HEK293 (cell line): Measurements from ENCODE around the gene C3orf80.

Experiments used
- CTCF ChIA-PET: fragments of 350-600 bp; formaldehyde crosslinking; extraction: SDS; loops from one replicate; lab custom pipeline; 2021; ENCODE audit warnings: antibody characterized with exemption; lab: Yijun Ruan, JAX
- POLR2A ChIA-PET: fragments of 300-600 bp; formaldehyde crosslinking; extraction: SDS; loops from one replicate; lab custom pipeline; 2020; ENCODE audit warnings: antibody characterized with exemption, inconsistent platforms; lab: Yijun Ruan, JAX
- H3K27ac ChIP-seq: fragments of 200-500 bp; sonication (Bioruptor generic); 2 replicates; pipeline ENCODE4 v1.5.1; 2014; ENCODE audit warnings: low read depth, low read length, control low read depth, inconsistent platforms; ENCODE audit errors: extremely low read depth
- H3K36me3 ChIP-seq, 2 experiments: fragments of 200-500 bp in 1 of 2; sonication (Bioruptor generic) in 1 of 2; 1 replicate in 1 of 2; 2 replicates in 1 of 2; pipeline ENCODE4 v1.5.1; 2014 to 2017; ENCODE audit warnings: inconsistent platforms in 2 of 2, low read length in 2 of 2; ENCODE audit not compliant: control insufficient read depth in 2 of 2, insufficient read depth in 1 of 2
- H3K4me1 ChIP-seq: fragments of 200-500 bp; sonication (Bioruptor generic); 2 replicates; pipeline ENCODE4 v1.5.1; 2014; ENCODE audit warnings: mild to moderate bottlenecking, low read length, inconsistent platforms; ENCODE audit not compliant: control insufficient read depth, insufficient read depth
- H3K4me3 ChIP-seq: 2 replicates; pipeline ENCODE4 v1.5.1; 2011; ENCODE audit warnings: low read depth, mild to moderate bottlenecking, control low read depth, low read length, moderate library complexity
- H3K9me3 ChIP-seq: fragments of 200-500 bp; sonication (Bioruptor generic); 2 replicates; pipeline ENCODE4 v1.5.1; 2014; ENCODE audit warnings: low read depth, low read length, inconsistent platforms; ENCODE audit not compliant: control insufficient read depth, insufficient read depth
- EGR2 ChIP-seq: fragments of 450-650 bp; formaldehyde crosslinking; IDR thresholded peaks from 2 replicates; pipeline ENCODE4 v1.5.1; 2016; ENCODE audit warnings: low read depth, missing biosample characterization, missing genetic modification characterization
- INSM2 ChIP-seq: fragments of 450-650 bp; formaldehyde crosslinking; IDR thresholded peaks from 2 replicates; pipeline ENCODE4 v1.5.1; 2016; ENCODE audit warnings: missing biosample characterization, missing genetic modification characterization
- KLF1 ChIP-seq: fragments of 450-650 bp; formaldehyde crosslinking; IDR thresholded peaks from 2 replicates; pipeline ENCODE4 v1.5.1; 2016; ENCODE audit warnings: missing biosample characterization, missing genetic modification characterization
- KLF8 ChIP-seq: fragments of 450-650 bp; formaldehyde crosslinking; IDR thresholded peaks from 2 replicates; pipeline ENCODE4 v1.5.1; 2016; ENCODE audit warnings: missing biosample characterization, missing genetic modification characterization
- KLF9 ChIP-seq: fragments of 450-650 bp; formaldehyde crosslinking; IDR thresholded peaks from 2 replicates; pipeline ENCODE4 v1.5.1; 2016; ENCODE audit warnings: missing biosample characterization, missing genetic modification characterization, low read depth
- PRDM10 ChIP-seq: fragments of 450-650 bp; formaldehyde crosslinking; IDR thresholded peaks from 2 replicates; pipeline ENCODE4 v1.5.1; 2016; ENCODE audit warnings: missing biosample characterization, missing genetic modification characterization
- SCRT2 ChIP-seq: fragments of 450-650 bp; formaldehyde crosslinking; IDR thresholded peaks from 2 replicates; pipeline ENCODE4 v1.5.1; 2016; ENCODE audit warnings: missing biosample characterization, missing genetic modification characterization
- ZBTB26 ChIP-seq: fragments of 450-650 bp; formaldehyde crosslinking; optimal IDR thresholded peaks from 2 replicates; pipeline ENCODE3; 2016; ENCODE audit warnings: missing biosample characterization, mild to moderate bottlenecking, missing genetic modification characterization
- ZBTB48 ChIP-seq: fragments of 450-650 bp; formaldehyde crosslinking; IDR thresholded peaks from 2 replicates; pipeline ENCODE4 v1.5.1; 2016; ENCODE audit warnings: missing biosample characterization, missing genetic modification characterization
- ZBTB7A ChIP-seq: fragments of 450-650 bp; formaldehyde crosslinking; IDR thresholded peaks from 2 replicates; pipeline ENCODE4 v1.5.1; 2016; ENCODE audit warnings: low read depth, missing biosample characterization, missing genetic modification characterization
- ZNF169 ChIP-seq: fragments of 450-650 bp; formaldehyde crosslinking; IDR thresholded peaks from 2 replicates; pipeline ENCODE4 v1.5.1; 2016; ENCODE audit warnings: missing biosample characterization, missing genetic modification characterization
- ZNF202 ChIP-seq: fragments of 450-650 bp; formaldehyde crosslinking; IDR thresholded peaks from 2 replicates; pipeline ENCODE4 v1.5.1; 2016; ENCODE audit warnings: missing biosample characterization, missing genetic modification characterization, borderline replicate concordance
- ZNF214 ChIP-seq: fragments of 450-650 bp; formaldehyde crosslinking; IDR thresholded peaks from 2 replicates; pipeline ENCODE4 v1.5.1; 2017; ENCODE audit warnings: missing biosample characterization, mild to moderate bottlenecking, missing genetic modification characterization, borderline replicate concordance
- ZNF239 ChIP-seq: fragments of 450-650 bp; formaldehyde crosslinking; IDR thresholded peaks from 2 replicates; pipeline ENCODE4 v1.5.1; 2016; ENCODE audit warnings: missing biosample characterization, missing genetic modification characterization
- ZNF274 ChIP-seq, 2 experiments: fragments of 200-500 bp in 1 of 2; fragments of 450-650 bp in 1 of 2; sonication (Bioruptor generic) in 1 of 2; formaldehyde crosslinking in 1 of 2; IDR thresholded peaks; 2 replicates each; pipeline versions ENCODE4 v1.5.1 to v1.6.1; 2014 to 2016; ENCODE audit warnings: borderline replicate concordance in 1 of 2, inconsistent platforms in 1 of 2, low read length in 1 of 2, missing biosample characterization in 1 of 2, missing genetic modification characterization in 1 of 2
- ZNF311 ChIP-seq: fragments of 450-650 bp; formaldehyde crosslinking; IDR thresholded peaks from 2 replicates; pipeline ENCODE4 v1.5.1; 2017; ENCODE audit warnings: missing biosample characterization, missing genetic modification characterization, borderline replicate concordance
- ZNF548 ChIP-seq: fragments of 450-650 bp; formaldehyde crosslinking; IDR thresholded peaks from 2 replicates; pipeline ENCODE4 v1.5.1; 2016; ENCODE audit warnings: missing biosample characterization, missing genetic modification characterization
- ZNF610 ChIP-seq: fragments of 450-650 bp; formaldehyde crosslinking; IDR thresholded peaks from 2 replicates; pipeline ENCODE4 v1.5.1; 2016; ENCODE audit warnings: missing biosample characterization, missing genetic modification characterization, borderline replicate concordance
- TF ChIP-seq, protein P1 (sequence below): fragments of 450-650 bp; formaldehyde crosslinking; conservative IDR thresholded peaks from 2 replicates; pipeline ENCODE4 v1.5.1; 2016; ENCODE audit warnings: low read depth, missing biosample characterization, missing genetic modification characterization
- TF ChIP-seq, protein P2 (sequence below): fragments of 450-650 bp; formaldehyde crosslinking; IDR thresholded peaks from 2 replicates; pipeline ENCODE4 v1.5.1; 2016; ENCODE audit warnings: missing biosample characterization, missing genetic modification characterization
- TF ChIP-seq, protein P3 (sequence below): fragments of 450-650 bp; IDR thresholded peaks from 2 replicates; pipeline ENCODE4 v1.5.1; 2018; ENCODE audit warnings: missing biosample characterization, missing genetic modification characterization

C3orf80 gene

GRCh38 chr3:160193644-160194192 lies 31.5 kb upstream of the C3orf80 start:
- TF ChIP-seq KLF9 (tag by site-specific recombination), result no peak
- no peak for TF ChIP-seq ZNF610
- no peak for TF ChIP-seq ZBTB48 (tag by site-specific recombination)
- no peak for TF ChIP-seq ZNF202
- no peak for TF ChIP-seq ZNF239 (tag by site-specific recombination)
- TF ChIP-seq, protein P1, sequence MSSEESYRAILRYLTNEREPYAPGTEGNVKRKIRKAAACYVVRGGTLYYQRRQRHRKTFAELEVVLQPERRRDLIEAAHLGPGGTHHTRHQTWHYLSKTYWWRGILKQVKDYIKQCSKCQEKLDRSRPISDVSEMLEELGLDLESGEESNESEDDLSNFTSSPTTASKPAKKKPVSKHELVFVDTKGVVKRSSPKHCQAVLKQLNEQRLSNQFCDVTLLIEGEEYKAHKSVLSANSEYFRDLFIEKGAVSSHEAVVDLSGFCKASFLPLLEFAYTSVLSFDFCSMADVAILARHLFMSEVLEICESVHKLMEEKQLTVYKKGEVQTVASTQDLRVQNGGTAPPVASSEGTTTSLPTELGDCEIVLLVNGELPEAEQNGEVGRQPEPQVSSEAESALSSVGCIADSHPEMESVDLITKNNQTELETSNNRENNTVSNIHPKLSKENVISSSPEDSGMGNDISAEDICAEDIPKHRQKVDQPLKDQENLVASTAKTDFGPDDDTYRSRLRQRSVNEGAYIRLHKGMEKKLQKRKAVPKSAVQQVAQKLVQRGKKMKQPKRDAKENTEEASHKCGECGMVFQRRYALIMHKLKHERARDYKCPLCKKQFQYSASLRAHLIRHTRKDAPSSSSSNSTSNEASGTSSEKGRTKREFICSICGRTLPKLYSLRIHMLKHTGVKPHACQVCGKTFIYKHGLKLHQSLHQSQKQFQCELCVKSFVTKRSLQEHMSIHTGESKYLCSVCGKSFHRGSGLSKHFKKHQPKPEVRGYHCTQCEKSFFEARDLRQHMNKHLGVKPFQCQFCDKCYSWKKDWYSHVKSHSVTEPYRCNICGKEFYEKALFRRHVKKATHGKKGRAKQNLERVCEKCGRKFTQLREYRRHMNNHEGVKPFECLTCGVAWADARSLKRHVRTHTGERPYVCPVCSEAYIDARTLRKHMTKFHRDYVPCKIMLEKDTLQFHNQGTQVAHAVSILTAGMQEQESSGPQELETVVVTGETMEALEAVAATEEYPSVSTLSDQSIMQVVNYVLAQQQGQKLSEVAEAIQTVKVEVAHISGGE (tag by site-specific recombination), result no peak
- H3K4me3 ChIP-seq, result no peak overlapping the region
- POLR2A ChIA-PET, result no interaction called here
- H3K9me3 ChIP-seq, result no peaks in the 10 kb centered on the region
- no peaks in the 10 kb centered on the region for H3K36me3 ChIP-seq
- CTCF ChIA-PET, result interaction anchor here (1.0 kb wide), 1 partner anchor 55 kb away, joined by 7 read pairs; no protein-coding TSS in a partner anchor
- no peaks in the 10 kb centered on the region for H3K4me1 ChIP-seq
- no peak overlapping the region for H3K27ac ChIP-seq

- no peak for TF ChIP-seq ZBTB7A (tag by site-specific recombination)
- TF ChIP-seq ZNF548, result no peak
- TF ChIP-seq KLF1 (tag by site-specific recombination), result no peak
- no peak for TF ChIP-seq PRDM10 (tag by site-specific recombination)
- TF ChIP-seq ZBTB26, result no peak
- no peak for TF ChIP-seq SCRT2 (tag by site-specific recombination)
- TF ChIP-seq, protein P2, sequence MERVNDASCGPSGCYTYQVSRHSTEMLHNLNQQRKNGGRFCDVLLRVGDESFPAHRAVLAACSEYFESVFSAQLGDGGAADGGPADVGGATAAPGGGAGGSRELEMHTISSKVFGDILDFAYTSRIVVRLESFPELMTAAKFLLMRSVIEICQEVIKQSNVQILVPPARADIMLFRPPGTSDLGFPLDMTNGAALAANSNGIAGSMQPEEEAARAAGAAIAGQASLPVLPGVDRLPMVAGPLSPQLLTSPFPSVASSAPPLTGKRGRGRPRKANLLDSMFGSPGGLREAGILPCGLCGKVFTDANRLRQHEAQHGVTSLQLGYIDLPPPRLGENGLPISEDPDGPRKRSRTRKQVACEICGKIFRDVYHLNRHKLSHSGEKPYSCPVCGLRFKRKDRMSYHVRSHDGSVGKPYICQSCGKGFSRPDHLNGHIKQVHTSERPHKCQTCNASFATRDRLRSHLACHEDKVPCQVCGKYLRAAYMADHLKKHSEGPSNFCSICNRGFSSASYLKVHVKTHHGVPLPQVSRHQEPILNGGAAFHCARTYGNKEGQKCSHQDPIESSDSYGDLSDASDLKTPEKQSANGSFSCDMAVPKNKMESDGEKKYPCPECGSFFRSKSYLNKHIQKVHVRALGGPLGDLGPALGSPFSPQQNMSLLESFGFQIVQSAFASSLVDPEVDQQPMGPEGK (tag by site-specific recombination), result no peak
- no peak for TF ChIP-seq INSM2 (tag by site-specific recombination)
- no peak for TF ChIP-seq ZNF169 (tag by site-specific recombination)
- TF ChIP-seq, protein P3, sequence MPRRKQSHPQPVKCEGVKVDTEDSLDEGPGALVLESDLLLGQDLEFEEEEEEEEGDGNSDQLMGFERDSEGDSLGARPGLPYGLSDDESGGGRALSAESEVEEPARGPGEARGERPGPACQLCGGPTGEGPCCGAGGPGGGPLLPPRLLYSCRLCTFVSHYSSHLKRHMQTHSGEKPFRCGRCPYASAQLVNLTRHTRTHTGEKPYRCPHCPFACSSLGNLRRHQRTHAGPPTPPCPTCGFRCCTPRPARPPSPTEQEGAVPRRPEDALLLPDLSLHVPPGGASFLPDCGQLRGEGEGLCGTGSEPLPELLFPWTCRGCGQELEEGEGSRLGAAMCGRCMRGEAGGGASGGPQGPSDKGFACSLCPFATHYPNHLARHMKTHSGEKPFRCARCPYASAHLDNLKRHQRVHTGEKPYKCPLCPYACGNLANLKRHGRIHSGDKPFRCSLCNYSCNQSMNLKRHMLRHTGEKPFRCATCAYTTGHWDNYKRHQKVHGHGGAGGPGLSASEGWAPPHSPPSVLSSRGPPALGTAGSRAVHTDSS, result no peak
- no peak for TF ChIP-seq ZNF311 (tag by site-specific recombination)
- TF ChIP-seq ZNF274 (IDR thresholded peaks at IDR 0.05; ENCODE audit: low read length), result no peak
- no peak for TF ChIP-seq ZNF274 (tag by site-specific recombination; IDR thresholded peaks at IDR 0.05; ENCODE audit: borderline replicate concordance)
- no peak for TF ChIP-seq ZNF214 (tag by site-specific recombination)
- no peak for TF ChIP-seq KLF8 (tag by site-specific recombination)
- no peak for TF ChIP-seq EGR2 (tag by site-specific recombination)
- Histone ChIP-seq H3K27ac (no peak overlapping the region), H3K4me1 (no peaks in the 10 kb centered on the region), H3K4me3 (no peak overlapping the region), H3K9me3 (no peaks in the 10 kb centered on the region), H3K36me3 (no peaks in the 10 kb centered on the region)
- POLR2A ChIA-PET, result no interaction called here
- CTCF ChIA-PET, result no interaction called here
Measured at GRCh38 chr3:160194438-160194837, 30.8 kb upstream of the C3orf80 start.
